PC-3 (cell line): ENCODE results near the gene FOXQ1.

ENCODE experiments used
- EZH2phosphoT487 ChIP-seq: fragments of 300-600 bp; sonication (generic); IDR thresholded peaks from 2 replicates; pipeline ENCODE4 v1.6.1; 2018; ENCODE audit warnings: mild to moderate bottlenecking, antibody characterized with exemption, low read length, borderline replicate concordance
- TF ChIP-seq, protein P1 (sequence below): fragments of 300-600 bp; sonication (generic); conservative IDR thresholded peaks from 2 replicates; pipeline ENCODE4 v1.5.1; 2017; ENCODE audit warnings: antibody characterized with exemption, low read depth, mild to moderate bottlenecking, low read length

DNA sequence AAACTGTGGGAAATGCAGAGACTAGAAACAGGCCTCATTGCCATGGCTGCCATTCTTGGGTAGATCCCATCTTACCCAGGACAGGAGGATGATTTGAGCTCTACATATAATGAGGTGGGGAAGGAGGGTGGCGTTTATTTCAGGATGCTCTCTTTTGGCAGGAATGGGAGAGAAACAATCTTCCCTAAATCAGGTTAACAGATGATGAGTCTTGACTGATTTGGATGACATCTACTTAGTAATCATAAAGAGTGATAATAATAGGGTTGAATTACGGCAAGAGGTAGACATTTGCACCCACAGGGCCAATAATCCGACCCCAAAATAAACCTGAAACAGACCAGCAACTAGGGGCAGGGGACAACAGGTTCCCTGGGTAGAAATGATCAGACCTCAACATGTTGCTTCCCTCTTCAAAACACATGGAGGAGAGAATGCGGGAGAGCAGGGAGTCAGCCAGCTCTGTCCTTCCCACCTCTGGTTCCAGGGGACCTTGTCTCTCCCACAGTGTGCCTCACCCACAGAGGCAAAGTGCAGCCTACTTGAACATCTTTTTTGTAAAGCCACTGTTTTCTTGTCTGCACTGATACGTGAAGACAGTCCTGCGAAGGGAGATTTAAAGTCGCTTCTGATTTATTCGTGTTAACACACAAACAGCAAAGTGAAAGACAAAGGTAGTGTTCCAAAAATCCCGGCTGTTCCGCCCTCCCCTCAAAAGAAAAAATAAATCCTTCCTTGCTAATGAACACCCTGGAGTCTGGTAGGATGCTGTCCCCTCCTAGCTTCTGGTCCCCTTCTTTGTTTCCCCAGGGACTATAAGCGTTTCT, 3.9 kb downstream of the FOXQ1 start:
- TF ChIP-seq, protein P1, sequence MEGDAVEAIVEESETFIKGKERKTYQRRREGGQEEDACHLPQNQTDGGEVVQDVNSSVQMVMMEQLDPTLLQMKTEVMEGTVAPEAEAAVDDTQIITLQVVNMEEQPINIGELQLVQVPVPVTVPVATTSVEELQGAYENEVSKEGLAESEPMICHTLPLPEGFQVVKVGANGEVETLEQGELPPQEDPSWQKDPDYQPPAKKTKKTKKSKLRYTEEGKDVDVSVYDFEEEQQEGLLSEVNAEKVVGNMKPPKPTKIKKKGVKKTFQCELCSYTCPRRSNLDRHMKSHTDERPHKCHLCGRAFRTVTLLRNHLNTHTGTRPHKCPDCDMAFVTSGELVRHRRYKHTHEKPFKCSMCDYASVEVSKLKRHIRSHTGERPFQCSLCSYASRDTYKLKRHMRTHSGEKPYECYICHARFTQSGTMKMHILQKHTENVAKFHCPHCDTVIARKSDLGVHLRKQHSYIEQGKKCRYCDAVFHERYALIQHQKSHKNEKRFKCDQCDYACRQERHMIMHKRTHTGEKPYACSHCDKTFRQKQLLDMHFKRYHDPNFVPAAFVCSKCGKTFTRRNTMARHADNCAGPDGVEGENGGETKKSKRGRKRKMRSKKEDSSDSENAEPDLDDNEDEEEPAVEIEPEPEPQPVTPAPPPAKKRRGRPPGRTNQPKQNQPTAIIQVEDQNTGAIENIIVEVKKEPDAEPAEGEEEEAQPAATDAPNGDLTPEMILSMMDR = no peak
- TF ChIP-seq EZH2phosphoT487 = no peak
